Thymus (tissue), 11 donors: ENCODE results near the gene KLHL21. TPM values are rescaled to one million over a fixed set of nuclear protein-coding genes. Genes with fewer than 3 reads are reported as not detected.
A peak's percentile ranks its signal among the peaks of the same experiment; 100 is the strongest.

ENCODE experiments used
- DNase-seq, 9 donors: peaks; one replicate each; pipeline ENCODE4 v3.0.0-alpha.2; 2013; ENCODE audit warnings: low spot score in 9 of 9, low read depth in 6 of 9, missing footprints in 1 of 9
- H3K27ac ChIP-seq, 2 donors: one replicate each; pipeline ENCODE4 v1.5.1; 2013; ENCODE audit warnings: control low read depth in 1 of 2, low read depth in 1 of 2, low read length in 1 of 2, mild to moderate bottlenecking in 1 of 2, moderate library complexity in 1 of 2
- H3K27me3 ChIP-seq, 2 donors: one replicate each; pipeline ENCODE4 v1.5.1; 2013; ENCODE audit warnings: low read length in 1 of 2; ENCODE audit not compliant: control insufficient read depth in 2 of 2, insufficient read depth in 1 of 2
- H3K36me3 ChIP-seq, 2 donors: one replicate each; pipeline ENCODE4 v1.5.1; 2013; ENCODE audit warnings: low read length in 1 of 2, mild to moderate bottlenecking in 1 of 2, moderate library complexity in 1 of 2; ENCODE audit not compliant: control insufficient read depth in 2 of 2, insufficient read depth in 2 of 2
- H3K4me1 ChIP-seq, 2 donors: one replicate each; pipeline ENCODE4 v1.5.1; 2013; ENCODE audit warnings: low read length in 2 of 2; ENCODE audit not compliant: control insufficient read depth in 2 of 2, insufficient read depth in 2 of 2
- H3K4me3 ChIP-seq, 2 donors: one replicate each; pipeline ENCODE4 v1.5.1; 2013; ENCODE audit warnings: low read length in 2 of 2, control low read depth in 1 of 2, mild to moderate bottlenecking in 1 of 2
- H3K9me3 ChIP-seq, 2 donors: one replicate each; pipeline ENCODE4 v1.5.1; 2013; ENCODE audit warnings: low read length in 1 of 2, mild to moderate bottlenecking in 1 of 2; ENCODE audit not compliant: control insufficient read depth in 2 of 2, insufficient read depth in 1 of 2
- WGBS: extraction: QIAGEN DNeasy Blood & Tissue Kit; methylation state at CpG from one replicate; pipeline ENCODE4 v1.1.7; 2013; 5-methylcytosine and 5-hydroxymethylcytosine counted together
- polyA plus RNA-seq: library from polyadenylated mRNA; stranded (reverse); fragments of 200-250 nt; gene quantifications from one replicate; pipeline ENCODE4 v1.2.3, GENCODE V29; 2013
- total RNA-seq: library from RNA; stranded (reverse); fragments of 120-200 nt; gene quantifications from one replicate; pipeline ENCODE4 v1.2.4, GENCODE V29; 2013
- donor health status: healthy.

KLHL21 gene
- total and polyA plus RNA-seq, 2 donors = 8.0 to 13.6 TPM

DNA sequence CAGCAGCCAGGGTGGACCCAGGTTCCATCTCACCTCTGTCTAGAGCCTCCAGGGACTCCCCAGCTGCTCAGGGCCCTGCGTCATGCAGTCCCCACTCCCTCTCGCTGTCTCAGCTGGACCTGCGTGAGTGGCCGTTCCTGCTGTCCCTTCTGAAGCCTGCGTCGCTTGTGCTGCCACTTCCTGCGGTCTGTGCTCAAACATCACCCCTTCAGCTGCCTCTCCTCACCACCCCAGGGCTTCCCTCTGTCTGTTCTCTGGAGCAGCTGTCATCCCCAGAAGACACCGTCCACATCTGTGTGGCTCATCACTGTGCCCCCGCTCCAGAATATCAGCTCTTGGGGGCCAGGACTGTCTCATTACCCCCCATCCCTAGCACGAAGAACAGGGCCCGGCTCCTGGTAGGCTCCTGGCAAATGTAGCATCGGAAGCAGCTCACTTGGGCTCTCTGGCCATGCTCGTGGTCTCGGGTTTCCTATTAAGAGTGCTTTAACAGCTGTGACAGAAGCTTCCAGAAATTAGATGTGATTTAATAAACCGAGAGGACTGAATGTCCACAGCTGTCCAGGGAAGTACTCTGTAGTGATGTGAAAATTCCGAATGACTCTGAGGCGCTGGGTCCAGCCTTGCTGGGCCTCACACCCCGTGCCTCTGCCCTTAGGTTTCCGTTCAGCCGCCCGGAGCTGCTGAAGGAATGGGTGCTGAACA is 25.3 kb upstream of the KLHL21 start:
- H3K36me3 ChIP-seq = peaks cover 22 to 55% of the 10 kb centered on the region in 2 donors
- 93% methylated on average over 21 of the region's 21 CpGs for WGBS
- no peak overlapping the region for H3K27ac ChIP-seq
- no peaks in the 10 kb centered on the region for H3K27me3 ChIP-seq
- no peak for DNase-seq
- H3K4me1 ChIP-seq = peaks cover 10 to 13% of the 10 kb centered on the region in 2 donors
- no peak overlapping the region for H3K4me3 ChIP-seq
- no peaks in the 10 kb centered on the region for H3K9me3 ChIP-seq

GRCh38 chr1:6627031-6627430 is 24.4 kb upstream of the KLHL21 start:
- 95% methylated on average over 9 of the region's 9 CpGs for WGBS
- H3K4me1 ChIP-seq = peaks cover 10 to 13% of the 10 kb centered on the region in 2 donors

DNA sequence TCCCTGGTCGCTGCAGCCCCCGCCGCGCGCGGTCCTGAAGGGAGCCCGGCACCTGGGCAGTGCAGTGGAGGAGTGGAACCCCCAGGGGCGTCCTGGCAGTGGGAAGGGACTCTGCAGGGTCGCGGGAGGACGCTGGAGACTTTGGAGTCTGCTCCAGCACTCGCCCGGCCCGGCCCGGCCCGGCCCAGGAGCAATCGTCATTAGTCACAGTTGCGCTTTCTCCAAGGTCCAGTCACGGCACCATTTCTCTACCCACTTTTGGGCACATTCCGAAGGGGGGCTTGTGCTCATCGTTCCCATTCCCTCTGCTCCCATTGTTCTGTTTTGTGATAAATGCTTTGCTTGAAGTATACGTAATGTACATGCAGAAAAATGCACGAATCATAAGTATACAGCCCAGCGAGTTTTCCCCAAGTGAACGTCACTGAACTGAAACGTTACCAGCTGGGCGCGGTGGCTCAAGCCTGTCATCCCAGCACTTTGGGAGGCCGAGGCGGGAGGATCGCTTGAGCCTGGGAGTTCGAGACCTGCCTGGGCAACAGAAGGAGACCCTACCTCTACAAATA is 23.0 kb upstream of the KLHL21 start:
- Histone ChIP-seq H3K36me3 (peaks cover 30 to 60% of the 10 kb centered on the region in 2 donors), H3K27ac (peak overlapping the region in 1 of 2 donors; percentile 62), H3K4me3 (peak overlapping the region; percentile 69 to 87), H3K4me1 (peaks cover 10 to 13% of the 10 kb centered on the region in 2 donors), H3K27me3 (no peaks in the 10 kb centered on the region), H3K9me3 (peaks cover 0 to 3% of the 10 kb centered on the region in 2 donors)
- DNase-seq = no peak
- WGBS = 15% methylated on average over 31 of the region's 32 CpGs

More at GRCh38 chr1:6627031-6627430, 24.4 kb upstream of the KLHL21 start:
- no peak for DNase-seq
- Histone ChIP-seq H3K27ac (no peak overlapping the region), H3K4me3 (no peak overlapping the region), H3K36me3 (peaks cover 22 to 55% of the 10 kb centered on the region in 2 donors), H3K9me3 (no peaks in the 10 kb centered on the region), H3K27me3 (no peaks in the 10 kb centered on the region)

- Histone ChIP-seq H3K27ac (peak within 1 kb of the TSS; percentile 37 to 62), H3K9me3 (peaks cover 0 to 3% of the 10 kb centered on the region in 2 donors), H3K4me3 (peak within 1 kb of the TSS; percentile 69 to 87), H3K4me1 (peaks cover 10 to 13% of the 10 kb centered on the region in 2 donors), H3K27me3 (no peaks in the 10 kb centered on the region), H3K36me3 (peaks cover 33 to 63% of the 10 kb centered on the region in 2 donors)
- 4% methylated on average over 73 of the region's 73 CpGs for WGBS
- peak in 7 of 9 donors; percentile 71 to 92 (median 80) for DNase-seq
Observed at GRCh38 chr1:6624710-6625583, 22.3 kb upstream of the KLHL21 start, which contains the start of gene THAP3. THAP3 (plus strand) TSS chr1:6624868; CDS start chr1:6625219, 351 bp downstream.

DNA sequence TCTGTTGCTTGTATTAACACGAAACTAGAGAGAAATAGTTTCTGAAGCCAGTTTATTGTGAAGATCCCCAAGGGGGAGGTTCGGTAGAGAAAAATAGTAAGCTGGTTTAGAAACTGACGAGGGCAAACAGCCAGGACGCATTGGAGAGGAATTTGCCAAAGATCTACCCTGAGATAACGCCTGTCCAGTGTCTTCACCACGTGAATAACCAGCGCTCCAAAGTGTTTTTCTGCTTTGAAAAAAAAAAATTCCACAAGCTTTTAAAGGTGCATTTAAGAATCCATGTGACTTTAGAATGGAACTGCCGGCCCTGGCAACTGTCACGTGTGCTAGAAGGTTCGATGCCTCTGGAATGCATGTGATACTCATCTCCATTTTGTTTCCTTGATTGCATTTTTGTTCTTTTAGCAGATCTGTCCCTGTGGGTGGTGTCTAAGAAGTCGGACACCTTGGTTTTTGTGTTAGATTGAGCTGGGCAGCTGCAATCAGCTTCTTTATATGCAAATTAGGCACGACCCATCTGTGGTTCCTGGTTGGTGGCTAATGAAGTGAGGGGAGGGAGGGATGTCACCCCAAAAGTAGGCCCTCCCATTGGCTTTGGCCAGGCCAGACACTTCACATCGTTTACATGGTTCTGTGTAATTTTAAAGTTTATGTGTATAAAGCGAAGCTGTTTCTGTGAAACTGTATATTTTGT is 20.7 kb upstream of the KLHL21 start:
- no peak for DNase-seq
- Histone ChIP-seq H3K27me3 (no peaks in the 10 kb centered on the region), H3K27ac (no peak overlapping the region), H3K4me1 (peaks cover 10 to 13% of the 10 kb centered on the region in 2 donors), H3K4me3 (no peak overlapping the region), H3K9me3 (peaks cover 0 to 3% of the 10 kb centered on the region in 2 donors), H3K36me3 (peaks cover 32 to 57% of the 10 kb centered on the region in 2 donors)
- 94% methylated on average over 14 of the region's 14 CpGs for WGBS

GRCh38 chr1:6622396-6623152 is 19.9 kb upstream of the KLHL21 start:
- Histone ChIP-seq H3K27me3 (no peaks in the 10 kb centered on the region), H3K27ac (no peak overlapping the region), H3K36me3 (peaks cover 33 to 55% of the 10 kb centered on the region in 2 donors), H3K4me3 (no peak overlapping the region), H3K9me3 (peaks cover 0 to 3% of the 10 kb centered on the region in 2 donors), H3K4me1 (peaks cover 10 to 13% of the 10 kb centered on the region in 2 donors)
- DNase-seq = no peak
- 96% methylated on average over 10 of the region's 10 CpGs for whole genome bisulfite sequencing

- H3K4me3 ChIP-seq = no peak overlapping the region
- peaks cover 33 to 53% of the 10 kb centered on the region in 2 donors for H3K36me3 ChIP-seq
- H3K9me3 ChIP-seq = peaks cover 0 to 3% of the 10 kb centered on the region in 2 donors
- H3K4me1 ChIP-seq = peaks cover 10 to 13% of the 10 kb centered on the region in 2 donors
- no peak for DNase-seq
- whole genome bisulfite sequencing = 94% methylated on average over 41 of the region's 41 CpGs
- H3K27me3 ChIP-seq = no peaks in the 10 kb centered on the region
- H3K27ac ChIP-seq = no peak overlapping the region
Observed at GRCh38 chr1:6621429-6622391, 19.0 kb upstream of the KLHL21 start.
